HCT116 (cell line): ENCODE data around the gene RIPK4. TPM values are rescaled to one million over a fixed set of nuclear protein-coding genes. Genes with fewer than 3 reads are reported as not detected.

Experiments used
- ATAC-seq: fragments of 200-7000 bp; cut with Tn5 transposase; 2 replicates; pipeline ENCODE4 v1.9.1; 2020; ENCODE audit warnings: mild to moderate bottlenecking, moderate library complexity
- Bru-seq: library from RNA; stranded (reverse); fragments of 400-500 nt; gene quantifications from one replicate; lab custom pipeline; 2021; lab: Mats Ljungman, UMichigan
- BruChase-seq, 2 experiments: library from RNA; stranded (reverse); fragments of 400-500 nt; gene quantifications; one replicate each; lab custom pipeline; 2021; lab: Mats Ljungman, UMichigan
- BruUV-seq: library from RNA; stranded (reverse); fragments of 400-500 nt; replicated peaks from 2 replicates; lab custom pipeline; 2021; lab: Mats Ljungman, UMichigan
- CTCF ChIA-PET: fragments of 300-600 bp; sonication (Branson Sonifier 250); formaldehyde crosslinking; loops from one replicate; lab custom pipeline; 2021; ENCODE audit warnings: antibody characterized with exemption; lab: Charles Lee
- POLR2A ChIA-PET: fragments of 300-600, 350-600 bp; sonication (Branson Sonifier 250); formaldehyde crosslinking; loops from one replicate; lab custom pipeline; 2021; ENCODE audit warnings: antibody characterized with exemption; lab: Charles Lee
- RAD21 ChIA-PET, 2 experiments: fragments of 300-600 bp; sonication (Branson Sonifier 250); formaldehyde crosslinking; loops; one replicate each; lab custom pipeline; 2023; ENCODE audit warnings: low total read pairs in 2 of 2; ENCODE audit not compliant: uncharacterized antibody in 2 of 2, unreplicated experiment in 2 of 2, low non-redundant PET in 1 of 2; lab: Charles Lee
- DNase-seq: peaks from one replicate; pipeline ENCODE4 v3.0.0-alpha.2; 2010; ENCODE audit warnings: low read depth, low spot score
- H2AFZ ChIP-seq: fragments of 200-600 bp; shearing (Covaris generic), sonication (generic); 2 replicates; pipeline ENCODE4 v1.6.1; 2017; ENCODE audit warnings: low read depth, mixed run types, mixed read lengths, antibody characterized with exemption, low read length; ENCODE audit not compliant: poor library complexity, severe bottlenecking
- H3K27ac ChIP-seq: 2 replicates; pipeline ENCODE4 v1.5.1; 2012; ENCODE audit warnings: low read depth, low read length
- H3K27me3 ChIP-seq: fragments of 200-600 bp; sonication (generic); 2 replicates; pipeline ENCODE4 v1.6.1; 2016; ENCODE audit warnings: mixed run types, low read length, mixed read lengths; ENCODE audit not compliant: insufficient read depth
- H3K36me3 ChIP-seq, 2 experiments: fragments of 200-500 bp in 1 of 2; fragments of 200-600 bp in 1 of 2; sonication (Bioruptor generic) in 1 of 2; sonication (generic) in 1 of 2; 2 replicates each; pipeline versions ENCODE4 v1.5.1 to v1.6.1; 2014 to 2016; ENCODE audit warnings: low read length in 2 of 2, inconsistent platforms in 1 of 2, mixed read lengths in 1 of 2, mixed run types in 1 of 2; ENCODE audit not compliant: insufficient read depth in 2 of 2, control insufficient read depth in 1 of 2
- H3K4me1 ChIP-seq, 2 experiments: fragments of 200-600 bp in 1 of 2; sonication (generic) in 1 of 2; 2 replicates each; pipeline versions ENCODE4 v1.5.1 to v1.6.1; 2012 to 2017; ENCODE audit warnings: low read length in 2 of 2, inconsistent platforms in 1 of 2, mild to moderate bottlenecking in 1 of 2, mixed read lengths in 1 of 2, mixed run types in 1 of 2, moderate library complexity in 1 of 2; ENCODE audit not compliant: insufficient read depth in 2 of 2, control insufficient read depth in 1 of 2
- H3K4me2 ChIP-seq: fragments of 200-600 bp; sonication (generic); 2 replicates; pipeline ENCODE4 v1.6.1; 2017; ENCODE audit warnings: mixed run types, low read length, mixed read lengths
- H3K4me3 ChIP-seq, 2 experiments: fragments of 200-600 bp in 1 of 2; sonication (generic) in 1 of 2; replicated peaks in 1 of 2; 2 replicates each; pipeline ENCODE4 v1.5.1; 2011 to 2016; ENCODE audit warnings: low read length in 2 of 2, control low read depth in 1 of 2, low read depth in 1 of 2, mild to moderate bottlenecking in 1 of 2, mixed read lengths in 1 of 2, mixed run types in 1 of 2
- H3K79me2 ChIP-seq: fragments of 200-600 bp; sonication (generic); 2 replicates; pipeline ENCODE4 v1.6.1; 2017; ENCODE audit warnings: mild to moderate bottlenecking, mixed run types, low read length, moderate library complexity, mixed read lengths; ENCODE audit not compliant: insufficient read depth
- H3K9ac ChIP-seq: fragments of 200-600 bp; sonication (generic); 2 replicates; pipeline ENCODE4 v1.6.1; 2016; ENCODE audit warnings: low read length, mixed read lengths
- H3K9me2 ChIP-seq: fragments of 200-600 bp; sonication (generic), shearing (Covaris generic); 2 replicates; pipeline ENCODE4 v1.6.1; 2017; ENCODE audit warnings: mixed run types, mild to moderate bottlenecking, moderate library complexity; ENCODE audit not compliant: insufficient read depth
- H3K9me3 ChIP-seq, 2 experiments: fragments of 200-500 bp in 1 of 2; fragments of 200-600 bp in 1 of 2; sonication (Bioruptor generic) in 1 of 2; sonication (generic) in 1 of 2; 2 replicates each; pipeline ENCODE4 v1.6.1; 2014 to 2017; ENCODE audit warnings: low read length in 2 of 2, mixed read lengths in 2 of 2, inconsistent platforms in 1 of 2, low read depth in 1 of 2, mild to moderate bottlenecking in 1 of 2, mixed run types in 1 of 2, moderate library complexity in 1 of 2; ENCODE audit not compliant: control insufficient read depth in 1 of 2, insufficient read depth in 1 of 2
- H4K20me1 ChIP-seq: fragments of 200-600 bp; sonication (generic), shearing (Covaris generic); 2 replicates; pipeline ENCODE4 v1.6.1; 2017; ENCODE audit warnings: mixed run types, mild to moderate bottlenecking, moderate library complexity; ENCODE audit not compliant: insufficient read depth
- CBX3 ChIP-seq: IDR thresholded peaks from 2 replicates; pipeline ENCODE4 v1.6.1; 2012; ENCODE audit warnings: low read depth
- ELF1 ChIP-seq: IDR thresholded peaks from 2 replicates; pipeline ENCODE4 v1.6.1; 2012; ENCODE audit warnings: low read depth, borderline replicate concordance
- FOSL1 ChIP-seq: IDR thresholded peaks from 2 replicates; pipeline ENCODE4 v1.6.1; 2012; ENCODE audit warnings: low read depth
- POLR2A ChIP-seq: IDR thresholded peaks from 2 replicates; pipeline ENCODE4 v1.7.0; 2011; ENCODE audit warnings: borderline replicate concordance; ENCODE audit not compliant: insufficient read depth, insufficient read length; ENCODE audit errors: extremely low read depth
- POLR2AphosphoS5 ChIP-seq: IDR thresholded peaks from 2 replicates; pipeline ENCODE4 v1.6.1; 2011; ENCODE audit warnings: mild to moderate bottlenecking, low read depth, low read length, moderate library complexity
- SIN3A ChIP-seq: IDR thresholded peaks from 2 replicates; pipeline ENCODE4 v1.6.1; 2012; ENCODE audit warnings: low read depth
- SP1 ChIP-seq: IDR thresholded peaks from 2 replicates; pipeline ENCODE4 v1.6.1; 2012; ENCODE audit warnings: low read depth
- intact Hi-C: fragments of 100-400 bp; cut with micrococcal nuclease; formaldehyde crosslinking; loops from 2 replicates; pipeline ENCODE4 v1.10.0; 2022
- long read RNA-seq: library from polyadenylated mRNA; unstranded; transcript quantifications from one replicate; pipeline ENCODE4 v2.0.0, GENCODE V29; 2021; ENCODE audit not compliant: unreplicated experiment
- polyA plus RNA-seq: library from polyadenylated mRNA; unstranded; fragments of >200 nt; gene quantifications from 2 replicates; pipeline ENCODE4 v1.2.1, GENCODE V29; 2012; ENCODE audit warnings: missing spikeins
- total RNA-seq: library from RNA; stranded (reverse); gene quantifications from one replicate; pipeline ENCODE4 v1.2.1, GENCODE V29; 2021; ENCODE audit not compliant: unreplicated experiment
- TF ChIP-seq, protein P1 (sequence below): IDR thresholded peaks from 2 replicates; pipeline ENCODE4 v1.6.1; 2012

Gene RIPK4
- 9.9 TPM for total RNA-seq
- 8.2 and 11.1 TPM in 2 replicates for polyA plus RNA-seq
- Bru-seq, nascent RNA, result percentile 68 among the genes with signal in this experiment
- BruChase-seq, experiment 1, labeled RNA remaining after a 6-hour chase, result percentile 52 among the genes with signal in this experiment
- BruChase-seq, experiment 2, labeled RNA remaining after a 2-hour chase, result percentile 55 among the genes with signal in this experiment
- long read RNA-seq, transcript RIPK4-201 (8 exons, 3,889 nt), result major isoform, 24 of 47 reads
- long read RNA-seq, partial matches to known transcripts, result 11 of 47 reads
- long read RNA-seq, other reads (novel, unspliced or antisense), result 12 of 47 reads

DNA sequence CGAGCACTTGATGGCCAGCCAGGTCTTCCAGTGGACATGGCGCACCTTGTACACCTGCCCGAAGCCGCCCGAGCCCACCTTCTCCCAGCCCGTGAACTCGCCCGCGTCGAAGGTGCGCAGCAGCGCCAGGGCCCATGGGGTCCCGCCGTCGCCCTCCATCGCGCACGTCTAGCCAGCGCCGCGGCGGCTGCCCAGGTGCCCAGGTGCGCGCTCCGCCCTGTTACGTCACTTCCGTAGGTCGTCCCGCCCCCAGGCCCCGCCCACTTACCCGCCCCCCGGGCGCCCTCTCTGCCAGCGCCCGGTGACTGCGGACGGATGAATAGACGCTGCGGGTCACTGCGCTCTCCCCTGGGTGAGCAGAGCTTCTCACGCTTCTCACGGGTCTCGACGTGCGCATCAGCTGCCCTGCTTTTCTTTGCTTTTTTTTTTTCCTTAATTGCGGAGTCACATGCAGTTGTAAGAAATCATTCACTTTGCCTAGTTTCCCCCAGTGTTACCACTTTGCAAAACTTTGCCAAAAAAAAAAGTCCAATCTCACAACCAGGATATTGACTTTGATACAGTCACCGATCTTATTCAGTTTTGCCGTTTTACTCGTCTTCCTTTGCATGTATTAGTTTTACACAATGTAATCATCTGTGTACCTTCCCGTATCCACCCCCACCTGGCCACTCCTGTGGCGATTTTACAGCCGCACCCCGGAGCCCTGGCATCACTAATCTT, at the start of gene RIPK4:
RIPK4 (minus strand) TSS at position 170 of the 723 bp plus-strand sequence; CDS start at position 159, 11 bp downstream.
- DNase-seq (peak; percentile 73), ATAC-seq (peak; percentile 88)
- ChIA-PET RAD21 (interaction anchor here (0.7 to 2.5 kb wide), 3 partner anchors 11 to 154 kb away, joined by 3 to 13 read pairs (median 4); no protein-coding TSS in a partner anchor), CTCF (interaction anchor here (1.4 to 3.9 kb wide), 3 partner anchors 11 to 359 kb away, joined by 3 to 28 read pairs (median 16); no protein-coding TSS in a partner anchor), POLR2A (interaction anchor here (1.0 kb wide), 1 partner anchor 11 kb away, joined by 4 read pairs; no protein-coding TSS in a partner anchor)
- peak within 1 kb of the TSS; percentile 80 for H2AFZ ChIP-seq
- peaks cover 33 to 43% of the 10 kb centered on the region in 2 experiments for H3K4me1 ChIP-seq
- H3K27ac ChIP-seq, result peak within 1 kb of the TSS; percentile 60; the same call in 1 of the 2 replicates
- H3K4me2 ChIP-seq, result peak within 1 kb of the TSS; percentile 94
- TF ChIP-seq FOSL1 (no peak), SIN3A (peak; percentile 51; the same call in 1 of the 2 replicates), CBX3 (no peak), SP1 (peak; percentile 48; the same call in 1 of the 2 replicates), ELF1 (no peak), POLR2A (peak; percentile 75), POLR2AphosphoS5 (peak; percentile 90)
- TF ChIP-seq, protein P1, sequence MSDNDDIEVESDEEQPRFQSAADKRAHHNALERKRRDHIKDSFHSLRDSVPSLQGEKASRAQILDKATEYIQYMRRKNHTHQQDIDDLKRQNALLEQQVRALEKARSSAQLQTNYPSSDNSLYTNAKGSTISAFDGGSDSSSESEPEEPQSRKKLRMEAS, result peak; percentile 71
- no TSS peak for BruUV-seq
- no peaks in the 10 kb centered on the region for H3K9me2 ChIP-seq
- no peaks in the 10 kb centered on the region for H3K9me3 ChIP-seq
- H3K9ac ChIP-seq, result peak within 1 kb of the TSS; percentile 83
- H3K79me2 ChIP-seq, result peaks cover 45% of the 10 kb centered on the region
- H3K4me3 ChIP-seq, result peak within 1 kb of the TSS; percentile 74 to 81
- no peaks in the 10 kb centered on the region; a peak in 1 of 4 replicates for H3K36me3 ChIP-seq
- intact Hi-C loops, result loop anchor here (5.0 kb wide), 1 partner anchor 90 kb away; no protein-coding TSS in a partner anchor
- H4K20me1 ChIP-seq, result peaks cover 5% of the 10 kb centered on the region; the same call in 1 of the 2 replicates
- H3K27me3 ChIP-seq, result peaks cover 25% of the 10 kb centered on the region
